Panc1 (cell line): Measurements from ENCODE around the gene ST8SIA1.

Source experiments
- POLR2AphosphoS5 ChIP-seq: IDR thresholded peaks from 2 replicates; pipeline ENCODE4 v1.6.1; 2012; ENCODE audit warnings: mild to moderate bottlenecking, low read depth, low read length, moderate library complexity
- TF ChIP-seq, protein P1 (sequence below): fragments of 450-650 bp; IDR thresholded peaks from 2 replicates; pipeline ENCODE4 v1.5.1; 2017; ENCODE audit warnings: mild to moderate bottlenecking
- TF ChIP-seq, protein P2 (sequence below), 2 experiments: IDR thresholded peaks; 2 replicates each; pipeline ENCODE4 v1.6.1; 2011 to 2012; ENCODE audit warnings: low read depth in 2 of 2, control low read depth in 1 of 2, low read length in 1 of 2, mild to moderate bottlenecking in 1 of 2, moderate library complexity in 1 of 2; ENCODE audit not compliant: insufficient read depth in 1 of 2

DNA sequence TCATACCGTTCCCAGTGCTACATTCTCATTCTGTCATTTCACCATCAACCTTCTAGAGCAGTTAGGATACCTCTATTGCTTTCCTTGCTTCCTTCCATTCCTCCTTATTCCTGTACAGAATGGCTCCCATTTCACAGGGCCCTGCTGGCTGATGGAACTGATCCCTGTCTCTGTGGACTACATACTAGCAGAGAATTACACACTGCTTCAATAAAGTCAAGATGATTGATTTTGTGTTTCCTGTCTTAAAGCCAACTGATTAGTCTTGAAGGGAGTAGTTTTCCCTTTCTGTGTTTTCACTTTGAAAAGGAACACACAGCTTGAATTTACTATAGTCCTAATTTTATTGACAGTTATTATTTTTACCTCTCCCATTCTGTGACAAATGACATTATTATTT, 130.1 kb downstream of the ST8SIA1 start:
- TF ChIP-seq, protein P1, sequence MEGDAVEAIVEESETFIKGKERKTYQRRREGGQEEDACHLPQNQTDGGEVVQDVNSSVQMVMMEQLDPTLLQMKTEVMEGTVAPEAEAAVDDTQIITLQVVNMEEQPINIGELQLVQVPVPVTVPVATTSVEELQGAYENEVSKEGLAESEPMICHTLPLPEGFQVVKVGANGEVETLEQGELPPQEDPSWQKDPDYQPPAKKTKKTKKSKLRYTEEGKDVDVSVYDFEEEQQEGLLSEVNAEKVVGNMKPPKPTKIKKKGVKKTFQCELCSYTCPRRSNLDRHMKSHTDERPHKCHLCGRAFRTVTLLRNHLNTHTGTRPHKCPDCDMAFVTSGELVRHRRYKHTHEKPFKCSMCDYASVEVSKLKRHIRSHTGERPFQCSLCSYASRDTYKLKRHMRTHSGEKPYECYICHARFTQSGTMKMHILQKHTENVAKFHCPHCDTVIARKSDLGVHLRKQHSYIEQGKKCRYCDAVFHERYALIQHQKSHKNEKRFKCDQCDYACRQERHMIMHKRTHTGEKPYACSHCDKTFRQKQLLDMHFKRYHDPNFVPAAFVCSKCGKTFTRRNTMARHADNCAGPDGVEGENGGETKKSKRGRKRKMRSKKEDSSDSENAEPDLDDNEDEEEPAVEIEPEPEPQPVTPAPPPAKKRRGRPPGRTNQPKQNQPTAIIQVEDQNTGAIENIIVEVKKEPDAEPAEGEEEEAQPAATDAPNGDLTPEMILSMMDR, result no peak
- TF ChIP-seq POLR2AphosphoS5, result no peak
- TF ChIP-seq, protein P2, sequence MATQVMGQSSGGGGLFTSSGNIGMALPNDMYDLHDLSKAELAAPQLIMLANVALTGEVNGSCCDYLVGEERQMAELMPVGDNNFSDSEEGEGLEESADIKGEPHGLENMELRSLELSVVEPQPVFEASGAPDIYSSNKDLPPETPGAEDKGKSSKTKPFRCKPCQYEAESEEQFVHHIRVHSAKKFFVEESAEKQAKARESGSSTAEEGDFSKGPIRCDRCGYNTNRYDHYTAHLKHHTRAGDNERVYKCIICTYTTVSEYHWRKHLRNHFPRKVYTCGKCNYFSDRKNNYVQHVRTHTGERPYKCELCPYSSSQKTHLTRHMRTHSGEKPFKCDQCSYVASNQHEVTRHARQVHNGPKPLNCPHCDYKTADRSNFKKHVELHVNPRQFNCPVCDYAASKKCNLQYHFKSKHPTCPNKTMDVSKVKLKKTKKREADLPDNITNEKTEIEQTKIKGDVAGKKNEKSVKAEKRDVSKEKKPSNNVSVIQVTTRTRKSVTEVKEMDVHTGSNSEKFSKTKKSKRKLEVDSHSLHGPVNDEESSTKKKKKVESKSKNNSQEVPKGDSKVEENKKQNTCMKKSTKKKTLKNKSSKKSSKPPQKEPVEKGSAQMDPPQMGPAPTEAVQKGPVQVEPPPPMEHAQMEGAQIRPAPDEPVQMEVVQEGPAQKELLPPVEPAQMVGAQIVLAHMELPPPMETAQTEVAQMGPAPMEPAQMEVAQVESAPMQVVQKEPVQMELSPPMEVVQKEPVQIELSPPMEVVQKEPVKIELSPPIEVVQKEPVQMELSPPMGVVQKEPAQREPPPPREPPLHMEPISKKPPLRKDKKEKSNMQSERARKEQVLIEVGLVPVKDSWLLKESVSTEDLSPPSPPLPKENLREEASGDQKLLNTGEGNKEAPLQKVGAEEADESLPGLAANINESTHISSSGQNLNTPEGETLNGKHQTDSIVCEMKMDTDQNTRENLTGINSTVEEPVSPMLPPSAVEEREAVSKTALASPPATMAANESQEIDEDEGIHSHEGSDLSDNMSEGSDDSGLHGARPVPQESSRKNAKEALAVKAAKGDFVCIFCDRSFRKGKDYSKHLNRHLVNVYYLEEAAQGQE (IDR thresholded peaks at IDR 0.05; ENCODE audit: insufficient read depth in 1 of 2, low read depth in 2 of 2, low read length in 1 of 2), result no peak
